ENCODE measurements around the gene LOXL1.

DNA sequence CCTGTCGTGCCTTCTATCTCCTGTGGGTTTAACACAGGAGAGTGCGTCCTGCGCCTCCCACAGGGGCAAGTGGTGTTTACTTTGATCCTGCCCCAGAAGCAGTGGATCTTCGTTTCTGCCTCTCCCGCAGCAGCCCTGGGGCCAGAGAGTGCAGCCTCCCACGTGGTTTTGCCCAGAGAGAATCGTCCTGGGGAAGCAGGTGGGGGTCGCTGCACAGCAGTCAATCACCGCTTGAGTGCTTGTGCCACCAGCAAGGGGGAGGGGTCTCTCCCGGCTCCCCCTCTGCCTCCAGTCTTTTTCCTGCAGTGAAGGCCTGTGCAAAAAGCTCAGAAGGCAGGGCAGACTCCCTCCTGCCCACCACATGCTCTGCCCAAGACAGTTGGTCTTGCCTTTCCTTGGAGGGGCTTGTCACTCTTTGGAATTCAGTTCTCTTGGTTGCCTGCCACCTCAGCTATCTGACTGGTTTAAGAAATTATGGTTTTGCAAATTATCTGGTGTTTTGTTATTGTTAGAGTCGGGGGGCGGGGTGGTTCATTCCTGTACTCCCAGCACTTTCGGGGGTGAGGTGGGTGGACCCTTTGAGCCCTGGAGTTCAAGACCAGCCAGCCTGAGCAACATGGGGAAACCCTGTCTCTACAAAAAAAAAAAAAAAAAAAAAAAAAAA lies 39.0 kb downstream of the LOXL1 start:
- TF ChIP-seq RFX5 (IDR thresholded peaks at IDR 0.05; ENCODE audit: low read length) (no peak), GABPA (IDR thresholded peaks at IDR 0.05; ENCODE audit: low read depth) (no peak), RXRA (IDR thresholded peaks at IDR 0.05; ENCODE audit: borderline replicate concordance, low read depth) (no peak), EP300 (IDR thresholded peaks at IDR 0.05; ENCODE audit: borderline replicate concordance in 1 of 2, low read depth in 1 of 2, low read length in 1 of 2) (no peak), TCF12 (IDR thresholded peaks at IDR 0.05) (no peak), USF1 (IDR thresholded peaks at IDR 0.05; ENCODE audit: borderline replicate concordance, low read depth) (no peak)
- TF ChIP-seq, protein P1, sequence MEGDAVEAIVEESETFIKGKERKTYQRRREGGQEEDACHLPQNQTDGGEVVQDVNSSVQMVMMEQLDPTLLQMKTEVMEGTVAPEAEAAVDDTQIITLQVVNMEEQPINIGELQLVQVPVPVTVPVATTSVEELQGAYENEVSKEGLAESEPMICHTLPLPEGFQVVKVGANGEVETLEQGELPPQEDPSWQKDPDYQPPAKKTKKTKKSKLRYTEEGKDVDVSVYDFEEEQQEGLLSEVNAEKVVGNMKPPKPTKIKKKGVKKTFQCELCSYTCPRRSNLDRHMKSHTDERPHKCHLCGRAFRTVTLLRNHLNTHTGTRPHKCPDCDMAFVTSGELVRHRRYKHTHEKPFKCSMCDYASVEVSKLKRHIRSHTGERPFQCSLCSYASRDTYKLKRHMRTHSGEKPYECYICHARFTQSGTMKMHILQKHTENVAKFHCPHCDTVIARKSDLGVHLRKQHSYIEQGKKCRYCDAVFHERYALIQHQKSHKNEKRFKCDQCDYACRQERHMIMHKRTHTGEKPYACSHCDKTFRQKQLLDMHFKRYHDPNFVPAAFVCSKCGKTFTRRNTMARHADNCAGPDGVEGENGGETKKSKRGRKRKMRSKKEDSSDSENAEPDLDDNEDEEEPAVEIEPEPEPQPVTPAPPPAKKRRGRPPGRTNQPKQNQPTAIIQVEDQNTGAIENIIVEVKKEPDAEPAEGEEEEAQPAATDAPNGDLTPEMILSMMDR (IDR thresholded peaks at IDR 0.05) = no peak
